IPS-NIHi7 (cell line): ENCODE data around the gene TTC1.
A peak's percentile ranks its signal among the peaks of the same experiment; 100 is the strongest.
"Not testable (repeated sequence)": the region's sequence is repeated elsewhere in the genome, so short reads cannot be mapped to it uniquely, and the experiment has no call there.

Source experiments
- DNase-seq: peaks from one replicate; pipeline ENCODE4 v3.0.0; 2012; ENCODE audit warnings: mixed read lengths; ENCODE audit errors: extremely low spot score

The TTC1 gene

DNA sequence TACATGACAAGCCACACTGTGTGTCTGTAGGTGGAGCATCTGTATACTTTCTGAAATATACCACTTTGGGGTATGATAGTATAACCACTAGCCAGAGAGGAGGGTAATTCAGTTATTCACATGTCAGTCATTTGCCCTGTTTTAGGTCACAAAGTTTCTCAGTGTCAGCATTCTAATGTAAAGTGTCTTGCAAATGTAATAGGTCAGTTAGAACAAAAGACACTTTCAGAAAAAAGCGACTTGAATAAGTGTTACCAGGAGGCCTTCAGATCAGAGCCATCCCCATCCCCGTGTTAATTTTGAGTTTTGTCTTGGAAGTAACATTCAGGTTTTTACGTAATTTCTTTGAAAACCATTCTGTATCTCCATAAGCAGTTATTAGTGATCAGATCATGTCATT is 33.7 kb downstream of the TTC1 start:
- no peak for DNase-seq

DNA sequence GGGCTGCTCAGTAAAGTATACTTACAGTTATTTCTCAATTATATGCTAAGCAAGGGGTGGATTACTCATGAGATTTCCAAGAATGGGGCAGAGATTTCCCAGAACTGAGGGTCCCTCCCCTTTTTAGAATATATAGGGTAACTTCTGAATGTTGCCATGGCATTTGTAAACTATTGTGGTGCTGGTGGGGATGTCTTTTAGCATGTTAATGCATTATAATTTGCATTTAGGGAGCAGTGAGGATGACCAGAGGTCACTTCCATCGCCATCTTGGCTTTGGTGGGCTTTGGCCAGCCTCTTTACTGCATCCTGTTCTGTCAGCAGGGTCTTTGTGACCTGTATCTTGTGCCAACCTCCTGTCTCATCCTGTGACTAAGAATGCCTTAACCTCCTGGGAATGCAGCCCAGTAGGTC is 35.5 kb downstream of the TTC1 start:
- no peak for DNase-seq

DNA sequence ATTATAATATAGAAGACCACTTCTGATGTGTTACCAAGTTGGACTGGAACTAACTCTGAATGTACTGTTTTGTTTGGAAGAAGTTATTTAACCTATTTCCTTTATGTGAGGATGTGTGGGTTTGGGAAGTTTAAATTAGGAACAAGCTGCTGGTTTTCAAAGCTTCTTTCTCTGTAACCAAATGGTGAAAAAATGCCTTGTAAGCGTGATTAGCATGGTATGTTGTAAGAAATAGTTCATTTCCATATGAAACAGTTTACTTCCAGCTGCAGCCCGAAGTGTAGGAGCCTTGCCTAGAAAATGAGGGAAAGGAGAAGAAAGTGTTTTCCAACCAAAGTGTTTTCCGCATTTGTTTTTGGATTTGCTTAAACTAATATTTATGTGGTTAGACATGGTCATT is 36.0 kb downstream of the TTC1 start:
- no peak for DNase-seq

DNA sequence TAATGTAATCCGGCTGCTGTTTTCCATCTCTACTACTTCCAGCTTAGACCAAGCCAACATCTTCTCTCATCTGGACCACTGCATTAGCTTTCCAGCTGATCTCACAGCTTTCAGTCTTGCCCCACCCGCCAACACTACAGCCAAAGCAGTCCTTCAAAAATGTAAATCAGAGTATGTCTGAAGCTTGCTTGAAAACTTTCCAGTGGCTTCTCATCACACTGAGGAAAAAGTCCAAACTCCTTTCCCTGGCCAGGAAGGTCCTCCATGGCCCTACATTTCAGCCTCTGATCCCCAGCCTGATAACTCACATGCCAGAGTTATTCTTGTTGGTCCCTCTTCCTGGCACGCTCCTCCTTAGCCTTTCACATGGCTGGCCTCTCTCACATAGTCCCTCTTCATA is 38.5 kb downstream of the TTC1 start:
- no peak for DNase-seq

DNA sequence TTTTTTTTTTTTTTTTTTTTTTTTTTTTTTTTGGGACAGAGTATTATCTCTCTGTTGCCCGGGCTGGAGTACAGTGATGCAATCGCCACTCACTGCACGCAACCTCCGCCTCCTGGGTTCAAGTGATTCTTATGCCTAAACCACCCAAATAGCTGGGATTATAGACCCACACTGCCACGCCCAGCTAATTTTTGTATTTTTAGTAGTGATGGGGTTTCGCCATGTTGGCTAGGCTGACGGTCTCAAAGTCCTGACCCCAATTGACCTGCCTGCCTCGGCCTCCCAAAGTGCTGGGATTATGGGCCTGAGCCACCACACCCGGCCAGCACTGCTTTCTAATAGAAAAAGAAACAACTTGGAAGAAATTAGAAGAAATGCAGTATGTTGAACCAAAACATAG is 39.2 kb downstream of the TTC1 start:
- no peak for DNase-seq

DNA sequence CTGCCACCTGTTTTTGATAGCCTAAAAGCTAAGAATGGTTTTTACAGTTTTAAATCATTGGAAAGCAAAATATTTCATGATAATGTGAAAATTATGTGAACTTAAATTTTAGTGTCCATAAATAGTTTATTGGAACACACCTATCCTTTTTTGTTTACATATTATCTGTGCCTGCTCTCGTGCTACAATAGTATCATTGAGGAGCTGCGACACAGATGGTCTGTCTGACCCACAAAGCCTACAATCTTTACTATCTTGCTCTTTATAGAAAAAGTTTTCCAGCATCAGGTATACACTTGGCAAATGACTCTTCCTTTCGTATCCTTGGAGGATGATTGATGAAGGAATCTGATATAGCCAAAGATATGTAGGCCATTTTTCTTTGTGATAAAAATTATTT is 40.2 kb downstream of the TTC1 start:
- no peak for DNase-seq

DNA sequence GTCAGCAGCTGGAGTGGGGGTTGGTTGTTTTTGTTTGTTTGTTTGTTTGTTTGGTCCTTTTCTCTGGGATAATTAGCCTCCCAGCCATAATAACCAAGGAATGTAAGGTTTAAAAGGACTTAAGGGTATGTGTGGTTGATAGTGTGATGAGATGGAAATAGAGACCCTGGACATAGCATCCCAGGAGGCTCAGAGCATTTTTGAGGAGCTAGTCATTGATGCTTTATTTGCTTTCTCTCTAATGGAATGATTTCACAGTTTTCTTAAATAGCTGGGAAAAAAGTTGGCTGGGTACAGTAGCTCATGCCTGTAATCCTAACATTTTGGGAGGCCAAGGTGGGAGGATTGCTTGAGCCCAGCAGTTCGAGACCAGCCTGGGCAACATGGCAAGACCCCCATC is 45.1 kb downstream of the TTC1 start:
- DNase-seq, result no peak

DNA sequence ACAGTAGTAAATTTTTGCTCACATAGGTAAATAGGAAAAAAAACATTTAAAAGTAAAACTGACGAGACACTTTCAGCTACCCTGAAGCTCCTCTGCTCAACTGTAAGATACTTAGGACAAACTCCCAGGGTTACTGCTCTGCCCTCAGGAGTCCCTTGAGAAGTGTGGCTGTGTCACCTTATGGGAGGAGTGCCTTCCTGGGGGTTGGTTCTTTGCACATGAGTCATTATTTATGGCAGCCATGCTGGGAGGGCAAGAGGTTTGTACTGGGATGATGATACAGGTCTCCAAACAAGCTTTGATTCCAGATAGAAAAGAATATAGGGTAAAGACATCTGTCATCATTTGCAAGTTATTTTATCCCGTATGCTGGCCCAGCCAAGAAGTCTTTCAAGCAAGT is 45.9 kb downstream of the TTC1 start:
- DNase-seq, result no peak

DNA sequence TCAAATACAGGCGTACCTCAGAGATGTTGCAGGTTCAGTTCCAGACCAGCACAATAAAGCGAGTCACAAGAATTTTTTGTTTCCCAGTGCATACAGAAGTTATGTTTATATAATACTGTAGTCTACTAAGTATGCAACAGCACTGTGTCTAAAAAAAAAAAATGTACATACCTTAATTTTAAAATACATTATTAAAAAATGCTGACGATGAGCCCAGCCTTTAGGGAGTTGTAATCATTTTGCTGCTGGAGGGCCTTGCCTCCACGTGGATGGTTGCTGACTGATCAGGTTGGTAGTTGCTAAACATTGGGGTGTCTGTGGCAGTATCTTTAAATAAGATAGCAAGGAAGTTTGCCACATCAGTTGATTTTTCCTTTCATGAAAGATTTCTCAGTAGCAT is 48.3 kb downstream of the TTC1 start:
- no peak for DNase-seq

DNA sequence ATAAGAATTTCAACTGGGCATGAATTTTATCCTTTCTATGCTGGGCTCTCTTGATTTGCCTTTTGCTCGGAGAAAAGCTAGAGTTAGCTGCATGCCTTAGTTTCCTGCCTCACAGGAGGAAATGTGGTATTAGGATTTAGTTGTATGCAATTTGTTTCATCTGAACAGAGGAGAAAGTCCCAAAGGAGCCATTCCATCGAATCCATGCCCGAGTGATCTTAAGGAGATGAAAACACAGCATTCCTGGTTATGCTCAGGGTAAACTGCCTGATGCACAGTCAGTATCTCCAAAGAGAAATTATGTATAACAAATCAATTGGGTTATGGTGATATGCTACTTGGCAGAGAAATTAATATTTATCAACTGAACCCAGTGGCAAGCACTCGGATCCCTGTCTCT is 51.1 kb downstream of the TTC1 start:
- no peak for DNase-seq

DNA sequence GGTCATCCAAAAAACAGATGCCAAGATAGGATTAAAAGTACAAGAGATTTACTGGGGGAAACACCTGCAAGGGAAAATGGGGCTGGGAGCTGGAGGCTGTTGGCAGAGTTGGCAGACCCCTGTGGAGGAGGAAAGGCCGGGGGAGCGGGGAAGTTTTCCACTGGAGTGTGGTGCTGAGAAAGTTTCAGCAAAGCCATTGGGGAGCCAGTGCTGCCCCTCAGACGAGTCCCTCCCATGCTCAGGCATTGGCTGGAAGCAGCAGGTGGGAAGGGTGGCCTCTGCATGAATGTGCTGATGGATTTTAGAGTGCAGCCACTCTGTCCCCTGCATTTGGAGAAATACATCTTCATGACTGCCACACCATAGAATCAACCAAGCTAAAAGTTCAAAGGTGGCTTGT is 52.8 kb downstream of the TTC1 start:
- DNase-seq, result peak; percentile 46

DNA sequence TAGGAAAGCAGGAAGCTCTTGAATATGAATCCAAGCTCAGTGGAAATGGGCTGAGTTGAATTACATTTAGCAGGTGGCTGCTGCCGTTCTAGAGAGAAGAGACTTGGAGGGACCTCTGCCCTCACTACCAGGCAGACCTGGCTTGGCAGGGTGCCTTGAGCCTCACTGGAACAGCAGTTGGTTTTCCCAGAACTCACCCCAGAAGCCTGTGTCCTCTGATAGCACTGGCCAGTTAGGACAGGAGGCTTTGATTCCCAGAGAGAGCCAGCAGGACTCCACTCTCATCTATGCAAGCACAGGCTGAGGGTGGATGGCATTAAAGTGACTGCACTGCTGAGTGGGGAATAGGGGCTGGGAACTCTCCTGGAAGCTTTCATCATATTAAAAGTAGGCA is 55.5 kb downstream of the TTC1 start:
- DNase-seq, result no peak

DNA sequence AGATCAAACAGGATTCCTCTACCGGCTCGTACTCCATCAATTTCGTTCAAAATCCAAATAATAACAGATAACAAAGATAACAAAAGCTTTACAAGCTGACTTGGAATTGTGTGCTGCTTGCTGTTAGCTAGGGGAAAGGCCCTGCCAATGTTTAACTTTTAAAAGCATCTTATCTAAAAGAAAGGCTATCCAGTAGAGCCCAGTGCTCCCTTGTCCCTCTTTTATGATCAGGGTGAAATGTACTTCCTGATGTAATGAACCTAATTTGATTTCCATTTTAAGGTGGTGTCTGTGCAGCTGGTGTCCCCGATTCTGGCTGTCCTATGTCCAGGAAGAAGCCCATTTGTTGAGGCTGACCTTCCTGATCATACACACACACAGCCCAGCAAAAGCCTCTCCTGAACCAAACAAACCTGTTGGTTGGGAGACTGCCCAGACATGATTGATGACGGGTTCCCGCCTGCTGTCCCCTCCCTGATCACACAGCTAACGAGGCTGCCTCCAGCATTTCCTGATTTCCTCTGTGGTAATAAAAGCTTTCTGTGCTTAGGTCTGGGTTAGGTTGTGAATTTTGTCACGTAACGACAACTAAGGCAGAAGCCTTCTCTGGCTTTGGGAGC is 56.2 kb downstream of the TTC1 start:
- no peak for DNase-seq

DNA sequence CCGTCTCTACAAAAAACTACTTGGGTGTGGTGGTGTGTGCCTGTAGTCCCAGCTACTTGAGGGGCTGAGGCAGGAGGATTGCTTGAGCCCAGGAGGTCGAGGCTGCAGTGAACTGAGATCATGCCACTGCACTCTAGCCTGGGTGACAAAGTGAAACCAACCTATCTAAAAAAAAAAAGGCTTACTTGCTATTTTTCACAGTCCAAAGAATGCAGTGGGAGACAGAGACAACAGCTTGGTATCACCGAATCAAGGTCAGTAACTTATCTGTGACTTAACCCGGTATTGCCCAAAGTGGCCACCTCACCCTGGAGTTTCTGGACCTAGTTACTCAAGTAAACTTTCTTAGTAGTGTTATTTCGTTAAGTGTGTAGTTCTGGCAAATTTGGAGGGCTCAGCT is 60.2 kb downstream of the TTC1 start:
- DNase-seq, result not testable (repeated sequence)

DNA sequence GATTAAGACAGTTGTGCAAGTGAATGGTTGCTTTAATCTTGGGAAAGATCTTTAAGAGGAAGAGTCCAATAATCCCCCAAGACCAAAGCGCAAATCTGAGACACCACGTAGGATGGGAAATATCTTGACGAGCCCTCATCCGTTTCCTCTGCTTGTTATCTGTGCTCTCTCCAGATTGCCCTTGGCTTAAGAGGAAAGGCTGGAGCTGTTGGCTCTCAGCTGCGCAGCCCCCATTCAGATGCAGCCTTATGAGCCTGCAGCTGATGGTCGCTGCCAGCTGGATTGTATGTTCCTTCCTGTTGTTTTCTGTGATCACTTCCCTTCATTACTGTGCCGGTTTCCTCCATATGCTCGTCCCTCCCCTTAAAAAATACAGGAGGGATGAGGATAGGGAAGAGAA is 62.6 kb downstream of the TTC1 start:
- DNase-seq, result no peak

DNA sequence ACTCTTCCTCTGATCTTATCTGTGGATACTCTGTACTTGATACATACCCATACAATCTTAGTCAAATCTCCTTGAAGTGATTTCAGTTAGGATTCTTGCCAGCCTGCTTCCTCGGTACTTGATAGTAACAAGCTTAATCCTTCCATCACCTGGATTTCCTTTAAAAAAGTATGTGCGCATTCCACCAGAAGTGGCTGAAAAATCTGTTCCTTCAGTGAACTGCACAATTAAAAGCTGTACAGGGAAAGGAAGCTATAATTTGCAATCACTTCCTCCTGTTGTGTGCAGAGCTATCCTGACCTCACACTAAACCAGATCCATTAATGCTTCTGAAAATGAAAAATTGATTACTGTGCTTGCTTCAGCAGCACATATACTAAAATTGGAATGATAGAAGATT is 63.0 kb downstream of the TTC1 start:
- DNase-seq, result no peak

DNA sequence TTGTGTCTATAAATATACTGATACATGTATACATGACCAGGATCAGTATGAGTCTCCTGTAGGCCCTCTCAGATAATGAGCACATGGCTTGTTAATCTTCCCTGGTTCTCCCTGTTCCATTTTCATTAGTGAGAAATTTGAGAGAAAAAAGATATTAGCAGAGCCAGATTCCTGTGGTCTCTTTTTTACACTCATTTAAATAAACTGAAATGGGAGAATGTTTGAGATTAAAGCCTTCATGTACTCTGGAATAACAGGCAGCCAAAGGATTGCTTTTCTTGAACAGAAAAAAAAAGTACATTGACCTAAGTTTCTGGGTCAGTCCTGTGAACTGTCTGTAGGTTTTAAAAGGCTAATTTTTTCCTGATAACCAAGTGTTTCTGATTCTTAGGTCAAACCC is 66.1 kb downstream of the TTC1 start:
- no peak for DNase-seq

DNA sequence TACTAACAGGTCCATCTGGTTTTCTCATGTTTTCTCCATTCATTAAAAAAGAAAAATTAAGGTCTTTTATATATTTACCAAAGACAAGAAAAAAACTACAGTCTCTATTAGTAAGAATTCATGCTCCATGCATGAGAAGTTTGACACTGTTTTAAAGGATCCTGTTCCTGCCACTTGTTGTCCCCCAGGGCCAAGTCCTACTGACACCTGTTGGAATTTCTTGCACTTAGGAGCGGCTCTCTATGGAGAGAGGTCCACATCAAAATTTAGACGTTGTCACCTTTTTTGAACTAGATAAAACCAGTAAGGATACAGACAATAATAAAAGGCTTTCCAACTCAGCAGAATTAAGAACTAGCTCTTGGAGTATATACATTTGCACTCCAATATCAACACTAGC is 68.1 kb downstream of the TTC1 start:
- DNase-seq, result no peak

DNA sequence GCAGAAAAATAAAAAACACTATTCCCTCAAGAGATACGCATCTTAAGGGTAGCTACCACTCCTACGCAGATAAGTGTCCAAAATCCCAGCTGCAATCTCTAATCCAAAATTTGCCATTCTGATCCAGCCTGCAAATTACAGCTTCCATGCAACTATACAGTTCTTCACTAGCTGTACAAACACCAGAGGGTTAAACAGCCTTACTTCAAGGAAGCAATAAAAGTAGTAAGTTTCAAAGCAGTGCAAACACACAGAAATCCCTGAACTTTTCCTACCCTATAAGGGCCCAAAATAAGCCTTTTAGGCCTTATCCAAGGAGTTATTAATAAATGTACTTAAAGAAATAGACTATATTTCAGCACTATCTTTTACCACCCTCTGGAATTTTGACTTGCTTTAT is 70.8 kb downstream of the TTC1 start:
- no peak for DNase-seq

DNA sequence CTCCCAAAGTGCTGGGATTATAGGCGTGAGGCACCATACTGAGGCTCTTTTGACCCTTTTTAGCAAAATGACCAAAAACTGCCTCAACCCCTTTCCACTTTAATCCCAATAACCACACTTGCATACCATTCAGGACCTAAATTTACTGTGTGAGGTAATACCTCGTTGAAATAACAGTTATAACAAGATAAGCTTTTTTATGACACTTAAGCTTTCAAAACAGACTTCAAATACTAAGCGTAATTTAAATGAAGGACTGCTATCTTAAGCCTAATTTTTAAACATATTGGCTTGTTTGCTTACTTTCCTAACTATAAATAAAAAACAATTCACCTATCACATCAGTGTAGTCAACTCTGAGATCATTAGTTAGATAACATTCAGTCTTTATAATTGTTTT is 72.6 kb downstream of the TTC1 start:
- DNase-seq, result no peak

DNA sequence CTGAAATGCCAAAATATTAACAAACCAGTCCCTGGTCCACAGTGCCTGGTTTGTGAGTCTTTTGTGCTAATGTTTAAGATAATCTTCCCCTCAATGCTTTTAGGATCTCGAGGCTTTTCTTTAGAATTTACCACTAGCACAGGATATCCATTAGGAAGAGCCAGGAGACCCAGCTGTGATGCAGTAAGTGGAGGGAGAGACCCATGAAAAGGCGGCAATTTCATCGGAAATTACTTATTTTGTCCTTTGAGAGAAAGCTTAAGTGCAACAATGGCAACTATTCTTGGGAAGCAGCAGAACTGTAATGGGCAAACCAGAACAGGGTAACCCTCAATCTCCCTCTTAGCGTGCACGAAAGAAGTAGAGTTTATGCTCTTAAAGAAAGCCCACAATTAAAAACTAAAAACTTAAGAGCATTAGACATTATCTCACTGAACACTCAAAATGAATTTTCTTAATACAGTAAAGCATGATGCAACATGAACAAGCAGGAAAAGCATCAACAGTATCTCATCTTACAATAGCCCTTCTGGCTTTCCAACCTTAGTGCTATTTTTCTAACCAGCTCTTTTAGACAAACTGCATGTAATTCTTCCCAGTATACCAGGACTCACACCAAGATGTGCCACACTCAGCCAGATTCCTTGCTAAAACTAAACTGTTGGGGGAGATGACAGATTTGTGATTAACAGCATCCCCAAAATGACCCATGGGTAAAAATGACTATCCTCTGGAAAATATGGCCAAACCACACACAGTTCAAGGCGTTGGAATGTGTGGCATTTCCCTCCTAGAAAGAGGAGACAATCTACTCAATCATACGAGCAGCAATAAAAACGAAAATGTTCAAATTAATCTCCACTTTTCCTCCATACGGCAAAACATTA is 73.9 kb downstream of the TTC1 start:
- DNase-seq, result no peak

DNA sequence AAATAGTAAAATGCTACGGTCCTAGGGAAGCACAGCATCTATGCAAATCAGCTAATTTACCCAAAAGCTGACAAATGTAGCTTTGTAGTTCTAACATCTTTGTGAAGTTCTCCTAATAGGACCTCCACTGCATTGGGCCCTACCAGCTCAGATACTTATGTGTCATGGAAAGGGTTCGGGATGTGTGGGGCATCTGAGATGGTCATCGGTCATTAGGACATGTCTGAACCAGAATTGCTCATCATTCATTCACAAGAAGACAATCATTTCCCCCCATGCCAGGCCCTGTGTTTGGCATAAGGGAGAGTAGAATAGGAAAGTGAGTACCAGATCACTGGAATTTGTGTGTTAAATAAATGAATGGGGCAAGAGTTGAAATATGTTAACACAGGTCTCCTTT is 74.6 kb downstream of the TTC1 start:
- DNase-seq, result no peak

DNA sequence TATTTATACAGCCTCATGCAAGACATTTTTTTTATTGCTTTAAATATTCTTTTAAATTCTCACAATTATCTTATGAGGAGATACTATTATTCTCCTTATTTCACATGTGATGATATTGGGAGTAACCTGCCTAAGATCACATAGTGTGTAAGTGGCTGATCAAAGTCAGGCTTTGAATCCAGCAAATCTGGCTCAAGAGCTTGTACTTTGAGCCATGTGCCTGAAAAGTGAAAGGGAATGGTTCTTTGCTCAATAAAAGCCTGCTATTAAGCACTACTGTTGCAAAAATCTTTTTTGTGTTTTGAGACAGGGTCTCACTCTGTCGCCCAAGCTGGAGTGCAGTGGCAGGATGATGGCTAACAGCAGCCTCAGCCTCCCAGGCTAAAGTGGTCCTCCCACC is 75.2 kb downstream of the TTC1 start:
- no peak for DNase-seq

DNA sequence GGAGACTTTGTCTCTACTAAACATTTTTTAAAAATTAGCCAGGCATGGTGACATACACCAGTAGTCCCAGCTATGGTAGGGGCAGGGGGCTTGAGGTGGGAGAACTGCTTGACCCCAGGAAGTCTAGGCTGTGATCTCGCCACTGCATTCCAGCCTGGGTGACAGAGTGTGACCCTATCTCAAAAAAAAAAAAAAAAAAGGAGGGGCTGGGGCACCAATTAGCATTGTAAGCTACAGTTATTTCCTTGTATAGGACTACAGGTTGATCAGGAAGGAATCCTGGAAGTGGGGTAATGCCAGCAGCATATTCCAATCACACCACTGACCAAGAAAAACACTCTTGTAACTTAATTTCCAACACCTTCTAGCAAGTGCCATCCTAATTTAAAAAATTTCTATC is 78.3 kb downstream of the TTC1 start:
- no peak for DNase-seq
